Activated effector memory CD4-positive, alpha-beta T cell treated with Interleukin-2 at 50 U/mL for 16 hours (primary cell): ENCODE results near the gene ZNF177.

ENCODE experiments used
- DNase-seq: peaks from one replicate; pipeline ENCODE4 v3.0.0-alpha.2; 2020

ZNF177 gene

DNA sequence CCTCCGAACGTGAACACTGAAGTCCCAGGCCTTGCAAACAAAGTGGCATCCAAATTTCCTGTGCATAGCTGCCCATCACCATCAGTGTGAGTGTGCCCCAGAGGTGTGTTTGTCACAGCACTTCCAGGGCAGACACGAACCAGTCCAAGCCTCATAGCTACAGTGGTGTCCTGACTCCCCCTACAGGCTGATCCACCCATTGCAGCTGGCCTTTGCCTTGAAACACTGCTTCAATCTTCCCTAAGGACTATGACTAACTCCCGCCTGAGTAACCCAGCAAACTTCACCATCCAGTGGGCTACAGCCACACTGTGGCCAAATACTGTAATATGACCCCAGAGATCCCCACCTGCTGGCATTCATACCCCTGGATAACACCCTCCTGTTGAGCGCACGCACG lies 68.7 kb downstream of the ZNF177 start:
- peak; percentile 14 for DNase-seq
